Sigmoid colon (tissue), 4 donors: ENCODE measurements around the gene EHBP1L1.
A peak's percentile ranks its signal among the peaks of the same experiment; 100 is the strongest.

Experiments
- EP300 ChIP-seq, 4 donors: sonication (generic); formaldehyde crosslinking; IDR thresholded peaks; one replicate each; pipeline ENCODE4 v1.6.1; 2017; ENCODE audit warnings: antibody characterized with exemption in 4 of 4
- POLR2A ChIP-seq, 2 donors: fragments of 450-650 bp; IDR thresholded peaks; one replicate each; pipeline ENCODE4 v1.6.1; 2016; ENCODE audit warnings: antibody characterized with exemption in 2 of 2, mild to moderate bottlenecking in 2 of 2, moderate library complexity in 2 of 2
- TF ChIP-seq, protein P1 (sequence below), 4 experiments: fragments of 450-650 bp in 3 of 4; fragments of 200-600 bp in 1 of 4; IDR thresholded peaks; one replicate each; pipeline ENCODE4 v1.5.1; 2016 to 2019; ENCODE audit warnings: antibody characterized with exemption in 4 of 4, mild to moderate bottlenecking in 3 of 4, moderate library complexity in 2 of 4

DNA sequence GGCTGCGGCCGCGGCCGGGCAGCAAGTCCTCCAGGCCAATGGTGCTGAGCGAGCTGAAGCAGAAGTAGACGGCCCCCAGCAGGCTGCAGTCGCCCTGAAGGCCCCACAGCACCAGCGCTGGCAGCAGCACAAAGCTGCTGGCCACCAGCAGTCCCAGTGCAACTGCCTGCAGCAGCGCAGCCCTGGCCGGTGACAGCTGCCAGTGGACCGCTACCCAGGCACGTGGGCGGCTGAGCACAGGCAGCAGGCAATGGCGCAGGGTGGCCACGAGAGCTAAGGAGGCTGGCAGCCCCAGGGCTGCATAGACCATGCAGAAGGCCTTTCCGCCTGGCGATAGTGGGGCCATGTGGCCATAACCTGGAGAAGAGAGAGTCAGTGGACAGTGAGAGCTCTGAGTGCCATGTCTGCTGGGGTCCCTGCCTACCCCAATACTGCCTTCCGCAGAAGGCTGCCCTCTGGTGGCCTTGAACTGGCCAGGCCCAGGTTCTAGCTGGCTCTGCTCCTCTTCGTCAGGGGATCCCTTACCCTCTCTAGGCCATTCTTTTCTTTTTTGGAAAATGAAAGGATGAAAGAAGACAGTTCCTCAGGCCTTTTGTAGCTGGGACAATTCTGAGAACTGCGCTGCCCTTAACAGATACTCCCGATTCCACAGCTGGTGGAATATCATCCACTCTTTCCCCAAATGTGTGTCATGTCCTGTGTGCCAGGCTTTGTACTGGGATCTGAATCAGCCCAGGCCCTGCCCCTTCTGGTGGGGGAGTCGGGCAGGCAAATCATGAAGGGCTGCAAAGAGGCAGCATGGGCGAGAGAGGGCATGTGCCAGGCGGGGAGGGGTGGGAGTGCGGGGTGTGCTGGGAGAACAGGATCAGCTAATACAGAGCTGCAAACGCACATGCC, 17.9 kb downstream of the EHBP1L1 start:
- TF ChIP-seq, protein P1, sequence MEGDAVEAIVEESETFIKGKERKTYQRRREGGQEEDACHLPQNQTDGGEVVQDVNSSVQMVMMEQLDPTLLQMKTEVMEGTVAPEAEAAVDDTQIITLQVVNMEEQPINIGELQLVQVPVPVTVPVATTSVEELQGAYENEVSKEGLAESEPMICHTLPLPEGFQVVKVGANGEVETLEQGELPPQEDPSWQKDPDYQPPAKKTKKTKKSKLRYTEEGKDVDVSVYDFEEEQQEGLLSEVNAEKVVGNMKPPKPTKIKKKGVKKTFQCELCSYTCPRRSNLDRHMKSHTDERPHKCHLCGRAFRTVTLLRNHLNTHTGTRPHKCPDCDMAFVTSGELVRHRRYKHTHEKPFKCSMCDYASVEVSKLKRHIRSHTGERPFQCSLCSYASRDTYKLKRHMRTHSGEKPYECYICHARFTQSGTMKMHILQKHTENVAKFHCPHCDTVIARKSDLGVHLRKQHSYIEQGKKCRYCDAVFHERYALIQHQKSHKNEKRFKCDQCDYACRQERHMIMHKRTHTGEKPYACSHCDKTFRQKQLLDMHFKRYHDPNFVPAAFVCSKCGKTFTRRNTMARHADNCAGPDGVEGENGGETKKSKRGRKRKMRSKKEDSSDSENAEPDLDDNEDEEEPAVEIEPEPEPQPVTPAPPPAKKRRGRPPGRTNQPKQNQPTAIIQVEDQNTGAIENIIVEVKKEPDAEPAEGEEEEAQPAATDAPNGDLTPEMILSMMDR (IDR thresholded peaks at IDR 0.05) = peak; percentile 76 to 93 (median 80)
- TF ChIP-seq EP300 (IDR thresholded peaks at IDR 0.05) (no peak), POLR2A (IDR thresholded peaks at IDR 0.05) (no peak)
